HTERT RPE-1 (cell line): ENCODE measurements around the gene LIN37.
"Not testable (repeated sequence)": the region's sequence is repeated elsewhere in the genome, so short reads cannot be mapped to it uniquely, and the experiment has no call there.

Experiments used
- in situ Hi-C: fragments of 300-500 bp; cut with MboI; formaldehyde crosslinking; loops from 4 replicates; pipeline ENCODE4 v1.14.3; 2020; ENCODE audit warnings: low sequenced_read_pairs

The LIN37 gene

GRCh38 chr19:35719402-35720162, 28.8 kb upstream of the LIN37 start:
- in situ Hi-C loops = no loop called here

- in situ Hi-C loops = no loop called here
These were observed 28.2 kb upstream of the LIN37 start for GRCh38 chr19:35720163-35720524.

- in situ Hi-C loops = no loop called here
These were observed 27.7 kb upstream of the LIN37 start for GRCh38 chr19:35720648-35721047.

GRCh38 chr19:35721374-35721773, 27.0 kb upstream of the LIN37 start:
- in situ Hi-C loops = no loop called here

GRCh38 chr19:35722461-35722860, 25.9 kb upstream of the LIN37 start:
- in situ Hi-C loops = no loop called here

GRCh38 chr19:35722897-35723296, 25.5 kb upstream of the LIN37 start:
- in situ Hi-C loops = no loop called here

GRCh38 chr19:35723671-35724070, 24.7 kb upstream of the LIN37 start:
- in situ Hi-C loops = no loop called here

GRCh38 chr19:35724132-35724531, 24.2 kb upstream of the LIN37 start:
- in situ Hi-C loops = not testable (repeated sequence)

- in situ Hi-C loops = no loop called here
These were observed 23.8 kb upstream of the LIN37 start for GRCh38 chr19:35724560-35724959.

- in situ Hi-C loops = no loop called here
These were observed 23.0 kb upstream of the LIN37 start for GRCh38 chr19:35725216-35725861.

- in situ Hi-C loops = no loop called here
These were observed 21.1 kb upstream of the LIN37 start for GRCh38 chr19:35727053-35727955.

- in situ Hi-C loops = no loop called here
These were observed 20.2 kb upstream of the LIN37 start for GRCh38 chr19:35727956-35728706.

- in situ Hi-C loops = no loop called here
These were observed 19.4 kb upstream of the LIN37 start for GRCh38 chr19:35729021-35729420.

- in situ Hi-C loops = no loop called here
These were observed 18.6 kb upstream of the LIN37 start for GRCh38 chr19:35729763-35730162.

GRCh38 chr19:35730326-35730725, 18.1 kb upstream of the LIN37 start:
- in situ Hi-C loops = no loop called here

GRCh38 chr19:35731353-35731752, 17.0 kb upstream of the LIN37 start:
- in situ Hi-C loops = no loop called here

- in situ Hi-C loops = no loop called here
These were observed 16.5 kb upstream of the LIN37 start for GRCh38 chr19:35731779-35732405.

GRCh38 chr19:35732540-35733179, 15.7 kb upstream of the LIN37 start:
- in situ Hi-C loops = no loop called here

- in situ Hi-C loops = no loop called here
These were observed 14.9 kb upstream of the LIN37 start for GRCh38 chr19:35733180-35734125.
